H1 (cell line): ENCODE data around the gene COX14. TPM values are rescaled to one million over a fixed set of nuclear protein-coding genes. Genes with fewer than 3 reads are reported as not detected.

Source experiments
- CTCF ChIA-PET: fragments of 300-600 bp; sonication (Branson Sonifier 250); formaldehyde crosslinking; loops from one replicate; lab custom pipeline; 2021; ENCODE audit not compliant: partially characterized antibody; lab: Charles Lee
- POLR2A ChIA-PET: fragments of 300-600 bp; sonication (Branson Sonifier 250); formaldehyde crosslinking; loops from one replicate; lab custom pipeline; 2021; ENCODE audit warnings: inconsistent platforms; ENCODE audit not compliant: partially characterized antibody; lab: Charles Lee
- DNase-seq, 2 experiments: peaks; one replicate each; pipeline versions ENCODE4 v3.0.0 to v3.0.0-alpha.2; 2010 to 2022; ENCODE audit warnings: low spot score in 2 of 2, low read depth in 1 of 2, mixed read lengths in 1 of 2
- FAIRE-seq: peaks from 2 replicates; lab custom pipeline; 2011; peaks lifted over from hg19 to GRCh38; lab: Jason Lieb, UNC
- H2AFZ ChIP-seq: 2 replicates; pipeline ENCODE4 v1.8.1; 2012; ENCODE audit warnings: low read length, inconsistent platforms
- H2AK5ac ChIP-seq: 2 replicates; pipeline ENCODE4 v1.6.1; 2013; ENCODE audit warnings: low read depth, low read length
- H2BK120ac ChIP-seq: replicated peaks from 2 replicates; pipeline ENCODE3; 2013; ENCODE audit warnings: low read depth, low read length, inconsistent platforms
- H2BK12ac ChIP-seq: 2 replicates; pipeline ENCODE4 v1.6.1; 2013; ENCODE audit warnings: low read depth, low read length
- H2BK15ac ChIP-seq: 2 replicates; pipeline ENCODE4 v1.6.1; 2013; ENCODE audit warnings: low read length
- H2BK20ac ChIP-seq: 2 replicates; pipeline ENCODE4 v1.6.1; 2013; ENCODE audit warnings: low read length
- H2BK5ac ChIP-seq: 2 replicates; pipeline ENCODE4 v1.6.1; 2013; ENCODE audit warnings: low read depth, low read length
- H3K14ac ChIP-seq: 2 replicates; pipeline ENCODE4 v1.6.1; 2013; ENCODE audit warnings: inconsistent platforms; ENCODE audit not compliant: insufficient read length
- H3K18ac ChIP-seq: 2 replicates; pipeline ENCODE4 v1.6.1; 2013; ENCODE audit warnings: low read length; ENCODE audit errors: extremely low read depth
- H3K23ac ChIP-seq: 2 replicates; pipeline ENCODE4 v1.6.1; 2013; ENCODE audit warnings: inconsistent platforms; ENCODE audit not compliant: insufficient read length
- H3K23me2 ChIP-seq: 2 replicates; pipeline ENCODE4 v1.6.1; 2013; ENCODE audit warnings: low read depth, low read length
- H3K27ac ChIP-seq: 2 replicates; pipeline ENCODE4 v1.6.1; 2011; ENCODE audit warnings: low read depth, low read length, inconsistent platforms
- H3K27me3 ChIP-seq, 4 experiments: replicated peaks in 1 of 4; 1 replicate in 1 of 4; 2 replicates in 3 of 4; pipeline versions ENCODE4 v1.6.1 to v1.8.1; 2011 to 2013; ENCODE audit warnings: low read length in 3 of 4, mild to moderate bottlenecking in 3 of 4, inconsistent platforms in 2 of 4, mixed read lengths in 2 of 4, moderate library complexity in 1 of 4; ENCODE audit not compliant: control insufficient read depth in 3 of 4, insufficient read depth in 3 of 4; ENCODE audit errors: extremely low read depth in 1 of 4
- H3K36me3 ChIP-seq, 4 experiments: 2 replicates each; pipeline versions ENCODE4 v1.6.1 to v1.8.1; 2011 to 2013; ENCODE audit warnings: mild to moderate bottlenecking in 4 of 4, low read length in 3 of 4, moderate library complexity in 2 of 4, control low read depth in 1 of 4, inconsistent platforms in 1 of 4; ENCODE audit not compliant: insufficient read depth in 4 of 4, control insufficient read depth in 2 of 4
- H3K4ac ChIP-seq: replicated peaks from 2 replicates; pipeline ENCODE3; 2013; ENCODE audit warnings: low read length, low read depth, mixed read lengths, inconsistent platforms; ENCODE audit not compliant: insufficient read length
- H3K4me1 ChIP-seq, 4 experiments: replicated peaks in 1 of 4; 1 replicate in 1 of 4; 2 replicates in 3 of 4; pipeline versions ENCODE4 v1.6.1 to v1.8.1; 2011 to 2013; ENCODE audit warnings: low read length in 3 of 4, inconsistent platforms in 2 of 4, mixed read lengths in 1 of 4; ENCODE audit not compliant: insufficient read depth in 4 of 4, control insufficient read depth in 3 of 4
- H3K4me2 ChIP-seq, 2 experiments: 2 replicates each; pipeline versions ENCODE4 v1.6.1 to v1.8.1; 2011 to 2013; ENCODE audit warnings: low read depth in 2 of 2, low read length in 2 of 2, control low read depth in 1 of 2, inconsistent platforms in 1 of 2, mild to moderate bottlenecking in 1 of 2; ENCODE audit not compliant: insufficient read depth in 1 of 2
- H3K4me3 ChIP-seq, 4 experiments: fragments of 200-600, 300-600 bp in 1 of 4; sonication (generic), shearing (Covaris generic), sonication (Bioruptor Twin) in 1 of 4; 2 replicates each; pipeline versions ENCODE4 v1.5.1 to v1.8.1; 2011 to 2016; ENCODE audit warnings: low read length in 4 of 4, low read depth in 3 of 4, control low read depth in 2 of 4, inconsistent platforms in 2 of 4, mild to moderate bottlenecking in 2 of 4, mixed read lengths in 1 of 4, moderate library complexity in 1 of 4; ENCODE audit not compliant: insufficient read depth in 2 of 4; ENCODE audit errors: extremely low read depth in 1 of 4
- H3K56ac ChIP-seq: replicated peaks from 2 replicates; pipeline ENCODE3; 2013; ENCODE audit warnings: low read depth, mild to moderate bottlenecking, mixed read lengths, low read length, inconsistent platforms; ENCODE audit not compliant: insufficient read length
- H3K79me1 ChIP-seq: 2 replicates; pipeline ENCODE4 v1.6.1; 2013; ENCODE audit warnings: low read depth, low read length, control low read depth
- H3K79me2 ChIP-seq, 2 experiments: 2 replicates each; pipeline versions ENCODE4 v1.6.1 to v1.8.1; 2012 to 2013; ENCODE audit warnings: low read length in 2 of 2, mild to moderate bottlenecking in 2 of 2, inconsistent platforms in 1 of 2; ENCODE audit not compliant: insufficient read depth in 2 of 2, control insufficient read depth in 1 of 2
- H3K9ac ChIP-seq, 4 experiments: replicated peaks in 1 of 4; 1 replicate in 1 of 4; 2 replicates in 3 of 4; pipeline versions ENCODE4 v1.6.1 to v1.8.1; 2011 to 2013; ENCODE audit warnings: low read depth in 3 of 4, low read length in 3 of 4, control low read depth in 2 of 4, mild to moderate bottlenecking in 2 of 4, moderate library complexity in 2 of 4, inconsistent platforms in 1 of 4; ENCODE audit errors: extremely low read depth in 1 of 4
- H3K9me3 ChIP-seq, 2 experiments: 2 replicates each; pipeline versions ENCODE4 v1.6.1 to v1.8.1; 2012 to 2013; ENCODE audit warnings: mild to moderate bottlenecking in 2 of 2, moderate library complexity in 2 of 2, control low read depth in 1 of 2, inconsistent platforms in 1 of 2, low read depth in 1 of 2, low read length in 1 of 2, mixed read lengths in 1 of 2; ENCODE audit not compliant: insufficient read depth in 2 of 2
- H4K20me1 ChIP-seq, 2 experiments: replicated peaks in 1 of 2; 2 replicates each; pipeline versions ENCODE3 to v1.8.1; 2011 to 2013; ENCODE audit warnings: inconsistent platforms in 2 of 2, low read length in 2 of 2, mild to moderate bottlenecking in 1 of 2; ENCODE audit not compliant: insufficient read depth in 2 of 2, control insufficient read depth in 1 of 2
- H4K5ac ChIP-seq: 2 replicates; pipeline ENCODE4 v1.6.1; 2013; ENCODE audit warnings: low read length, low read depth, mixed read lengths, inconsistent platforms; ENCODE audit not compliant: insufficient read length
- H4K8ac ChIP-seq: 2 replicates; pipeline ENCODE4 v1.8.0; 2013; ENCODE audit warnings: mild to moderate bottlenecking, moderate library complexity, low read length, inconsistent platforms; ENCODE audit not compliant: insufficient read depth; ENCODE audit errors: extremely low read depth
- H4K91ac ChIP-seq: replicated peaks from 2 replicates; pipeline ENCODE3; 2013; ENCODE audit warnings: low read length, mixed read lengths, inconsistent platforms; ENCODE audit not compliant: insufficient read length
- ASH2L ChIP-seq: fragments of 200-600, 300-600 bp; sonication (generic); IDR thresholded peaks from one replicate; pipeline ENCODE4 v1.7.1; 2017; ENCODE audit warnings: low read length
- ATF2 ChIP-seq: IDR thresholded peaks from 2 replicates; pipeline ENCODE4 v1.6.1; 2012; ENCODE audit warnings: low read length, inconsistent platforms
- CBX5 ChIP-seq: fragments of 300-800, 300-1000 bp; sonication (generic); IDR thresholded peaks from 2 replicates; pipeline ENCODE4 v1.7.1; 2016; ENCODE audit warnings: antibody characterized with exemption, low read length, low read depth
- CREB1 ChIP-seq: IDR thresholded peaks from 2 replicates; pipeline ENCODE4 v1.6.1; 2012; ENCODE audit warnings: inconsistent platforms
- EGR1 ChIP-seq: IDR thresholded peaks from 2 replicates; pipeline ENCODE4 v1.6.1; 2011; ENCODE audit warnings: low read depth, low read length, borderline replicate concordance
- FOSL1 ChIP-seq: IDR thresholded peaks from 2 replicates; pipeline ENCODE4 v1.6.1; 2011; ENCODE audit warnings: mild to moderate bottlenecking, low read depth, low read length, moderate library complexity; ENCODE audit not compliant: insufficient read depth
- JUND ChIP-seq: IDR thresholded peaks from 2 replicates; pipeline ENCODE4 v1.6.1; 2011; ENCODE audit warnings: mild to moderate bottlenecking, improper control_type of control experiment, low read length
- RNF2 ChIP-seq: fragments of 200-900, 300-1000 bp; sonication (generic); IDR thresholded peaks from 2 replicates; pipeline ENCODE4 v1.7.1; 2016; ENCODE audit warnings: borderline replicate concordance, low read depth, mild to moderate bottlenecking, antibody characterized with exemption, low read length; ENCODE audit not compliant: poor library complexity, severe bottlenecking; ENCODE audit errors: missing control alignments
- SAP30 ChIP-seq: fragments of 300-600 bp; sonication (generic); IDR thresholded peaks from 2 replicates; pipeline ENCODE4 v1.7.1; 2012; ENCODE audit warnings: low read length, moderate library complexity, mild to moderate bottlenecking, inconsistent platforms; ENCODE audit not compliant: insufficient read depth, insufficient replicate concordance
- SP1 ChIP-seq: IDR thresholded peaks from 2 replicates; pipeline ENCODE4 v1.6.1; 2011; ENCODE audit warnings: low read depth, low read length
- SUZ12 ChIP-seq: fragments of 200-600 bp; sonication (generic); IDR thresholded peaks from 2 replicates; pipeline ENCODE4 v1.6.1; 2012; ENCODE audit warnings: mild to moderate bottlenecking, inconsistent platforms, low read length, moderate library complexity, mixed read lengths
- TBP ChIP-seq: IDR thresholded peaks from 2 replicates; pipeline ENCODE4 v1.6.1; 2011; ENCODE audit warnings: low read depth, low read length, improper control_type of control experiment
- WGBS, 2 experiments: shearing (Covaris generic) in 1 of 2; methylation state at CpG; one replicate each; pipeline versions ENCODE4 v1.1.6 to v1.1.7; 2013 to 2015; ENCODE audit warnings: low lambda C conversion rate in 2 of 2, mixed read lengths in 2 of 2, inconsistent platforms in 1 of 2, low coverage in 1 of 2, missing lambda C conversion rate in 1 of 2; ENCODE audit not compliant: insufficient replicate concordance in 2 of 2, insufficient coverage in 1 of 2, insufficient read length in 1 of 2; ENCODE audit errors: extremely low coverage in 1 of 2, missing lambda C conversion rate in 1 of 2; 5-methylcytosine and 5-hydroxymethylcytosine counted together
- polyA plus RNA-seq, 7 experiments: library from polyadenylated mRNA; depleted of rRNA in 3 of 7; stranded (reverse) in 5 of 7; unstranded in 2 of 7; fragments of >200 nt in 5 of 7; fragments of 200-250 nt in 2 of 7; gene quantifications; 1 replicate in 5 of 7; 2 replicates in 1 of 7; 4 replicates in 1 of 7; pipeline versions ENCODE4 v1.2.1 to v1.2.3, GENCODE V29; 2011 to 2013; ENCODE audit warnings: missing spikeins in 2 of 7, mixed read lengths in 2 of 7
- total RNA-seq: library from RNA; stranded (reverse); fragmentation: NEBNext Ultra II Directional; extraction: Animal tissue kit (Norgen Biotek cat#: 25700); gene quantifications from 2 replicates; pipeline ENCODE4 v1.2.1, GENCODE V29; 2021

COX14 gene
- total and polyA plus RNA-seq, 2 of the 8 experiments (the other 6 are each of a cell fraction or from before 2014, with no cell fraction given) = 40.1 to 102 TPM

- H3K79me1 ChIP-seq = no peaks in the 10 kb centered on the region; the same call in 1 of the 2 replicates
- H3K9me3 ChIP-seq = no peaks in the 10 kb centered on the region
- no peak overlapping the region for H2BK5ac ChIP-seq
- H3K23ac ChIP-seq = no peak overlapping the region
- no peak overlapping the region for H3K14ac ChIP-seq
- WGBS, 2 experiments = 94% methylated on average over 1 of the region's 1 CpG; no CpG with 5 or more reads in 1 of the 2 experiments
- H3K56ac ChIP-seq = no peak overlapping the region
- H3K4me1 ChIP-seq = peaks cover 0 to 8% (median 5%) of the 10 kb centered on the region in 4 experiments; a peak in 3 of 7 replicates
- H2AK5ac ChIP-seq = no peak overlapping the region
- no peak overlapping the region for H2AFZ ChIP-seq
- H2BK120ac ChIP-seq = no peak overlapping the region
- no peak overlapping the region for H3K9ac ChIP-seq
- DNase-seq (no peak), FAIRE-seq (no peak)
- peaks cover 14 to 19% (median 18%) of the 10 kb centered on the region in 4 experiments for H3K36me3 ChIP-seq
- H3K23me2 ChIP-seq = peaks cover 9% of the 10 kb centered on the region
- no peak overlapping the region for H4K8ac ChIP-seq
- no peak overlapping the region for H2BK15ac ChIP-seq
- CTCF ChIA-PET = interaction anchor here (0.6 to 27.3 kb wide), 11 partner anchors 9 to 123 kb away, joined by 3 to 625 read pairs (median 4); partner anchors contain the start of genes CERS5, COX14 and GPD1
- H4K91ac ChIP-seq = no peak overlapping the region
- no peak overlapping the region for H3K18ac ChIP-seq
- no peak overlapping the region for H2BK12ac ChIP-seq
- peaks cover 3 to 9% of the 10 kb centered on the region in 2 experiments for H4K20me1 ChIP-seq
- H2BK20ac ChIP-seq = no peak overlapping the region
- no peak overlapping the region for H4K5ac ChIP-seq
- H3K79me2 ChIP-seq = peaks cover 0 to 22% of the 10 kb centered on the region in 2 experiments; a peak in 3 of 4 replicates
- peaks cover 0 to 15% (median 9%) of the 10 kb centered on the region in 4 experiments; a peak in 4 of 7 replicates for H3K27me3 ChIP-seq
- no peak overlapping the region for H3K4me3 ChIP-seq
- no peak overlapping the region for H3K27ac ChIP-seq
- H3K4me2 ChIP-seq = no peak overlapping the region
- POLR2A ChIA-PET = interaction anchor here (1.1 to 25.0 kb wide), 6 partner anchors 8 to 84 kb away, joined by 3 to 457 read pairs (median 7); partner anchors contain the start of genes CERS5, COX14 and GPD1
- TF ChIP-seq SP1 (no peak), RNF2 (no peak), ATF2 (no peak), TBP (no peak), SUZ12 (no peak), FOSL1 (no peak), JUND (no peak), CBX5 (no peak), ASH2L (no peak), EGR1 (no peak), SAP30 (no peak), CREB1 (no peak)
- no peak overlapping the region for H3K4ac ChIP-seq
Measured at GRCh38 chr12:50083301-50083700, 28.7 kb upstream of the COX14 start.
